Measurements from ENCODE around the gene SCYGR8. TPM values are rescaled to one million over a fixed set of nuclear protein-coding genes. Genes with fewer than 3 reads are reported as not detected.

The SCYGR8 gene, protein sequence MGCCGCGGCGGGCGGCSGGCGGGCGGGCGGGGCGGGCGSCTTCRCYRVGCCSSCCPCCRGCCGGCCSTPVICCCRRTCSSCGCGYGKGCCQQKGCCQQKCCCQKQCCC
- not detected for total RNA-seq
- polyA plus RNA-seq (ENCODE audit: insufficient read length in 6 of 6): not detected
- long read RNA-seq, donor 1: 0 reads
- long read RNA-seq, donor 2: 0 reads
- long read RNA-seq, donor 3: 0 reads
- long read RNA-seq, donor 4: 0 reads
- long read RNA-seq, donor 5: 0 reads
- long read RNA-seq, donor 6: 0 reads
- long read RNA-seq, donor 7: 0 reads
- long read RNA-seq, donor 8: 0 reads
- long read RNA-seq, donor 9: 0 reads
- long read RNA-seq, donor 10: 0 reads
- long read RNA-seq, donor 11, partial matches to known transcripts: 0 of 1 reads
- long read RNA-seq, donor 11, other reads (novel, unspliced or antisense): 0 of 1 reads
- long read RNA-seq, donor 12: 0 reads

DNA sequence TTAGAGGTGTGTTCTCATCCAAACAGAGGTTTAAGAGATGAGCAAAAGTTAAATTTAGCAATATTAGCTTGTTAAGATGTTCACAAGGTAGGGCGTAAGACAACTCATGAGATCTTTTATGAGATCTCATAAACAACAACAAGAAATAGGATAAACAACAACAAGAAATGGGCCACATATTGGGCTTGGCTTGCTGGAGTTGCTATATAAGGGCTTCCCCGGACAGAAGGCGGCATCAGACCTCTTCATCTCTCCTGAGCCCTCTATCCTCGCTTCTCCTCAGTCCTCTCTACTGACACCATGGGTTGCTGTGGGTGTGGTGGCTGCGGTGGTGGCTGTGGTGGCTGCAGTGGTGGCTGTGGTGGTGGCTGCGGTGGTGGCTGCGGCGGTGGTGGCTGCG, at the start of gene SCYGR8:
TSS of gene SCYGR8 (plus strand) at position 301 of the 400 bp plus-strand sequence. CDS start at position 301, 0 bp downstream.
- intact Hi-C loops (cut with DNase I): no loop called here
- Histone ChIP-seq H3K27me3 (no peaks in the 10 kb centered on the region), H3K4me1 (no peaks in the 10 kb centered on the region), H3K36me3 (no peaks in the 10 kb centered on the region), H3K27ac (no peak within 1 kb of the TSS), H3K4me3 (no peak within 1 kb of the TSS), H3K9me3 (no peaks in the 10 kb centered on the region)
- ATAC-seq (no peak), DNase-seq (no peak)
- TF ChIP-seq, protein P1, sequence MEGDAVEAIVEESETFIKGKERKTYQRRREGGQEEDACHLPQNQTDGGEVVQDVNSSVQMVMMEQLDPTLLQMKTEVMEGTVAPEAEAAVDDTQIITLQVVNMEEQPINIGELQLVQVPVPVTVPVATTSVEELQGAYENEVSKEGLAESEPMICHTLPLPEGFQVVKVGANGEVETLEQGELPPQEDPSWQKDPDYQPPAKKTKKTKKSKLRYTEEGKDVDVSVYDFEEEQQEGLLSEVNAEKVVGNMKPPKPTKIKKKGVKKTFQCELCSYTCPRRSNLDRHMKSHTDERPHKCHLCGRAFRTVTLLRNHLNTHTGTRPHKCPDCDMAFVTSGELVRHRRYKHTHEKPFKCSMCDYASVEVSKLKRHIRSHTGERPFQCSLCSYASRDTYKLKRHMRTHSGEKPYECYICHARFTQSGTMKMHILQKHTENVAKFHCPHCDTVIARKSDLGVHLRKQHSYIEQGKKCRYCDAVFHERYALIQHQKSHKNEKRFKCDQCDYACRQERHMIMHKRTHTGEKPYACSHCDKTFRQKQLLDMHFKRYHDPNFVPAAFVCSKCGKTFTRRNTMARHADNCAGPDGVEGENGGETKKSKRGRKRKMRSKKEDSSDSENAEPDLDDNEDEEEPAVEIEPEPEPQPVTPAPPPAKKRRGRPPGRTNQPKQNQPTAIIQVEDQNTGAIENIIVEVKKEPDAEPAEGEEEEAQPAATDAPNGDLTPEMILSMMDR (IDR thresholded peaks at IDR 0.05): no peak

DNA sequence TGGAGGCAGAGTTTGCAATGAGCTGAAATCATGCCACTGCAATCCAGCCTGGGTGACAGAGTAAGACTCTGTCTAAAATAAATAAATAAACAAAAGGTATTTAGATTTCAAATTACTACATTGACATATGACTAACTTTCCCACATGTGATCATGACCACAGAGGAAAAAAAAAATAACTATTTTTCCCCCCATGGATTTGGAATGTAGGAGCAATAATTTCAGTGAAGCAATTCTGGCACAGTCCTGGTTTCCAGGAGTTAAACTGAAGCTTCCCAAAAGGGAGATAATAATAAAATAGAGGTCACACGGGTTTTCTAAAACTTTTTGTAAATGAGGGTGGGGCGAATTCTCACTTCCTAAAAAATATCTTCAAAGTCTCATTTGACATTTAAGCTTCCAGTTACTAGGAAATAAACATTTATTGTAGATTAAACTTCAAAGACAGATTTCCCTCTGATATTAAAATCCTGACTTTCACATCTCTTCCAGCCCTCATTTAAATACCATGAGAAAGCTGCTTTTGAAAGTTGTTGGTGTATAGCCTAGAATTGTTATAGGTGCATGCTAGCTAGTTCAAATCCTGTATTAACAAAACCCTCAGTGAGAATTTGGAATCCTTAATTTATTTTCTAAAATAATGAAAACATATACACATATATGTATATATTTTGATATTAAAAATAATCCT, 48.6 kb upstream of the SCYGR8 start:
- DNase-seq: no peak
- no peaks in the 10 kb centered on the region for H3K36me3 ChIP-seq
- no peak overlapping the region for H3K4me3 ChIP-seq
- no peaks in the 10 kb centered on the region for H3K4me1 ChIP-seq
- no peaks in the 10 kb centered on the region for H3K27me3 ChIP-seq
- TF ChIP-seq, protein P1 (IDR thresholded peaks at IDR 0.05): no peak
- no peak overlapping the region for H3K27ac ChIP-seq
- intact Hi-C loops (cut with DNase I): no loop called here
- H3K9me3 ChIP-seq: no peaks in the 10 kb centered on the region
- ATAC-seq: no peak

DNA sequence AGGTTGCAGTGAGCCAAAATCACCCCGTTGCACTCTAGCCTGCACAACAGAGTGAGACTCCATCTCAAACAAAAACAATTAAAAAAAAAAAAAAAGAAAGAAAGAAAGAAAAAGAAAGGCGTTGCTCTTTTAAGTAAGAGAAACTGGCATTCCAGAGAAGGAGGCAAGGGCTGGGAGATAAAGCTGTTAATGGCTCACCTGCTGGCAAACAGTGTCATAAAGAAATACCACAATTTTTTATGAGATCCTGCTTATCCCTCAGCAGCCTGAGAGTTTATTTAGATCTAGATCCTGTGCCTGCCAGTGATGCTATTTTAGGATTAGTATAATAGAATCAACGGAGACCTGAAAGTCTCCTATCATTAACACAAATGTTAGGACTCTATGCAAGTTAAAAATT, 44.1 kb upstream of the SCYGR8 start:
- Histone ChIP-seq H3K9me3 (no peaks in the 10 kb centered on the region), H3K4me1 (peaks cover 0 to 5% of the 10 kb centered on the region in 2 donors), H3K27ac (no peak overlapping the region), H3K27me3 (no peaks in the 10 kb centered on the region), H3K36me3 (no peaks in the 10 kb centered on the region), H3K4me3 (no peak overlapping the region)
- DNase-seq (no peak), ATAC-seq (no peak)
- intact Hi-C loops (cut with DNase I): no loop called here
- TF ChIP-seq, protein P1 (IDR thresholded peaks at IDR 0.05): no peak

DNA sequence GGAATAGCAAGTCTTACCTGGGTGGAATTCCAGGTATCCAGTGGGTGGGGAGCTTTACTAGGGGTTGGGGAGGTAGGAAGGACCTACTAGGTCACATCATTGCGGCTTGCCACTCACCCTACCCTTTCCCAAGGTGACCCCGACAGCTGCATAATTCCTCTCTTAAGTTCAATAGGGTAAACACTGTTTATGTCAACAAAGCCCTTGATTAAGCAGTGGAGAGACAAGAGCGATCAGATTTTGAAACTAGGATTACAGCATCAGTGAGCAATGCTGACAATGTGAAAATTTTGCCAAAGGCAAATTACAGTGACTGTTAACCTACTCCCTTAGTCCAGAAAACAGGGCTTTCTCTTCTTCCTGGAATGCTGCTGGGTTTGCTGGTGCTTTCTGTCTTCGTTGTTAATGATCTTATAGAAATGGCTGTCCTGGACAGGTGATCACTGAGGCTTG, 42.4 kb upstream of the SCYGR8 start:
- peaks cover 0 to 5% of the 10 kb centered on the region in 2 donors for H3K4me1 ChIP-seq
- H3K9me3 ChIP-seq: no peaks in the 10 kb centered on the region
- intact Hi-C loops (cut with DNase I): no loop called here
- TF ChIP-seq, protein P1 (IDR thresholded peaks at IDR 0.05): no peak
- DNase-seq (peak in 1 of 4 donors; percentile 7), ATAC-seq (peak; percentile 86)
- no peak overlapping the region for H3K4me3 ChIP-seq
- H3K27ac ChIP-seq: peak overlapping the region; percentile 20 to 63
- H3K36me3 ChIP-seq: no peaks in the 10 kb centered on the region
- no peaks in the 10 kb centered on the region for H3K27me3 ChIP-seq

DNA sequence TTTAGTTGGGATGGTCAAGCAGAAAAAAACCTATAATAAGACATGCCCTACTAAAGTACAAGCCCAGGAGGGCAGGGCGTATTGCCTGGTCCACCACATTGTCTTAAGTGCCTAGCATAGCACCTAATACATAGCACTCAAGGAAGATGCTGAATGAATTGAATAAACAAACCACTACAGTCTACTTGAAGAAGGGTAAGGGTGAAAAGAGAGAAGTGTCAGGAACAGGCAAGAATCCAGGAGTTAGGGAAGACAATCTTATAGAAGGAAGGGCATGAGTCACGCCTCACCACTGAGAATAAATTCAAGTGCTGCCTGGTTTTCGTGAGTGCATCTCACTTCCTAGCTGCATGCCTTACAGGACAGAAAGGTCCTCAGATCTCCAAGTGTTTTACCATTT, 41.7 kb upstream of the SCYGR8 start:
- Histone ChIP-seq H3K4me1 (peaks cover 0 to 5% of the 10 kb centered on the region in 2 donors), H3K4me3 (no peak overlapping the region), H3K27ac (peak overlapping the region; percentile 20 to 63), H3K9me3 (no peaks in the 10 kb centered on the region), H3K36me3 (no peaks in the 10 kb centered on the region), H3K27me3 (no peaks in the 10 kb centered on the region)
- no peak for DNase-seq
- TF ChIP-seq, protein P1 (IDR thresholded peaks at IDR 0.05): no peak
- intact Hi-C loops (cut with DNase I): no loop called here
- ATAC-seq: peak; percentile 80

Measured in left lung (tissue), 14 donors.